Cardiac septum (tissue), 1 donor: ENCODE measurements around the gene IDH3A. TPM values are rescaled to one million over a fixed set of nuclear protein-coding genes. Genes with fewer than 3 reads are reported as not detected.

Source experiments
- DNase-seq: peaks from one replicate; pipeline ENCODE4 v3.0.0-alpha.2; 2020; ENCODE audit warnings: low spot score
- intact Hi-C: fragments of 100-400 bp; cut with DNase I; formaldehyde crosslinking; loops from one replicate; pipeline ENCODE4 v1.14.0; 2022
- long read RNA-seq: library from polyadenylated mRNA; unstranded; transcript quantifications from one replicate; pipeline ENCODE4 v2.0.0, GENCODE V29; 2021
- total RNA-seq: library from RNA; stranded (reverse); fragmentation: NEBNext Ultra II Directional; extraction: Animal tissue kit (Norgen Biotek cat#: 25700); gene quantifications from one replicate; pipeline ENCODE4 v1.2.1, GENCODE V29; 2021
- donor health status: DM: no; HTN: no; CAD: no.

The IDH3A gene
- 370 TPM for total RNA-seq
- long read RNA-seq, full-length matches to known transcripts: 320 of 408 reads
- long read RNA-seq, partial matches to known transcripts: 30 of 408 reads
- long read RNA-seq, other reads (novel, unspliced or antisense): 58 of 408 reads

- DNase-seq: peak; percentile 100
- intact Hi-C loops: loop anchor here (5.0 kb wide), 1 partner anchor 288 kb away; the partner anchor contains the start of gene IREB2
Measured at GRCh38 chr15:78149068-78149804, at the start of gene IDH3A. IDH3A (plus strand) TSS chr15:78149362; CDS start chr15:78149404, 42 bp downstream.

DNA sequence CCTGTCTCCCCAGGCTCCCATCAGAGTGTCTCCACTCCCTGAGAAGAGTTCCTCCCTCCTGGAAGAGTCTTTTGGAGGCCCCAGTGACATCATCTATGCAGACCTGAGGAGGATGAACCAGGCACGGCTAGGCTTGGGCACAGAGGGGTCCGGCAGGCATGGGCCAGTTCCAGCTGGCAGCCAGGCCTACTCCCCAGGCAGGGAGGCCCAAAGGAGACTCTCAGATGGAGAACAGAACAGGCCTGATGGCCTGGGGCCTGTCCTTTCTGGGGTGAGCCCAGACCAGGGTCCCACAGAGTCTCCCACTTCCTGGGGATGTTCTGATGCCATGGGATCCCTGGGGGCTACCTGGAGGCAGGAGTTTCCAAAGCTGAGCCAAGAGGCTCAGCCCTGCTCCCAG lies 48.3 kb upstream of the IDH3A start:
- no peak for DNase-seq
- intact Hi-C loops: no loop called here

DNA sequence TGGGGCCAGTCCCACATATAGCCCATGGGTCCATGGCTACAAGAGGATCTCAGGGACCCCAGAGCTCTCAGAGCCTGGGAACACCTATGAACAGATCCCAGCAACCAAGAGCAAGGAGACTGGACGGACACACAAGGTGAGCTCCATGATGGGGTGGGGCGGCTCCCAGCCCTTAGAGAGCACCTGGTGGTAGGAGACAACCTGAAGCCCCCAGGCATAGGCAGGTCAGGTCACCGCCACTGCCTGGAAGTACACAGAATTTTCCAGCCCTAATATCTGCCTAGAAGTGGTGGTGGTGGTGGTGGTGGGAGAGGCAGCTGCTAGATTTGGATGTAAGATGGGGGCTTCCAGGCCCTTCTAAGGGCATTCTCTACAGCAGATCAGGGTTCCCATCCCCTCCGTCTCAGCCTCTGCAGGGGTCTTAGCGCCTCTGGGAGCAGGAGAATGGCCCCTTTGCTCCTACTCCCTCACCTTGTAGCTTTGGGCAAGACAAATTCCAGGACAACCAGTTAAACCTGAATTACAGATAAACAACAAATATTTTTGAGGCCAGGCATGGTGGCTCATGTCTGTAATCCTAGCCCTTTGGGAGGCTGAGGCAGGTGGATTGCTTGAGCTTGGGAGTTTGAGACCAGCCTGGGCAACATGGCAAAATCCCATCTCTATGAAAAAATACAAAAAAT lies 47.6 kb upstream of the IDH3A start:
- intact Hi-C loops: no loop called here
- no peak for DNase-seq

GRCh38 chr15:78102211-78102610 lies 47.0 kb upstream of the IDH3A start:
- no peak for DNase-seq
- intact Hi-C loops: no loop called here

GRCh38 chr15:78102741-78103140 lies 46.4 kb upstream of the IDH3A start:
- no peak for DNase-seq
- intact Hi-C loops: no loop called here

GRCh38 chr15:78103406-78104118 lies 45.6 kb upstream of the IDH3A start:
- peak; percentile 67 for DNase-seq
- intact Hi-C loops: no loop called here

DNA sequence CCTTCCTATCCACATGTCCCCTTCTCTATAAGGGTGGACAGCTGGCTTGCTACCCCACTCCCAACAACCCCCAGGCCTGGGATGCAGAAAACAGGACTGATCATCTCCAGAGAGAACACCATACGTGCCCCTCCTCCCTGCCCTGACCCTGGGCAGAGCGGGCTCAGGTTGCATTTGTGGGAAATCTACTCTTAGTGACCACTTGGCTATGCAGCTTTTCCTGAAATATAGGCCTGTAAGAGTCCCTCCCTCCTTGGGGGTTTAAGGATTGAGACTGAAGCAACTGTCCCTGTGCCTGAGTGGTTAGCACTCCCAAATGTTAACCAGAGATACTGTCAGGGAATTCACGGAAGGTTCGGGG lies 45.1 kb upstream of the IDH3A start:
- intact Hi-C loops: no loop called here
- peak; percentile 31 for DNase-seq

GRCh38 chr15:78104566-78105475 lies 44.3 kb upstream of the IDH3A start:
- intact Hi-C loops: no loop called here
- no peak for DNase-seq

DNA sequence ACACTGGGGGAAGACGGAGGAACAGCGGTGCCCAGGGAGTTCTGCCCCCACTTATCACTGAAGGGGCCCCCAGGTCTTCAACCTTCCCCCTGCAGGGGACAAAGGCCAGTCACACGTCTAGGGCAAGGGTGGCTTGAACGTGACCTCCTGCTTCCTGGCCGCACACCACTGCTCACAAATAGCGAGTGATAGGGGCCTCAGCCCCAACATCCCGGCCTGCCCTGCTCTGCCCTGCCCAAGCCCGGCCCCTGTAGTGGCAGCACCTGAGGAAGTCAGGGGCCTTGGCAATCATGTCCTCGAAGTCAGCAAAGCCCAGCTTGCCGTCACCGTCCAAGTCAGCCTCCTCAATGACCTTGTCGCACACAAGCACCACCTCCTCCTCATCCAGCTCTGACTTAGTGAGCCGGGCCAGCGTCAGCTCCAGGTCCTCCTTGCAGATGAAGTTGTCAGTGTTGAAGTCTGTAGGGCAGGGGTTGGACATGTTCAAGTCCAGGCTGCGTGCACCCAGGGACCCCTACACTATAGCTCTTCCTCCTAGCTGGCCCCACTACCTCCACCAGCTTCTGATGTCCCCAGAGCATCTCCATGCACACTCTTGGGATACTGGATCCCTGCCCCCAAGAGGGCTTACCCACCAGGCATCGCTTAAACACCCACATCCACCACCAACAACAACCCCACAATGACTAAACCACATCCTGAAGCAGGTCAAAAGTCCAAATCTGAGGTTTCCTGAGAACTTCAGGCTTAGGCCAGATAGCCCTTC lies 43.5 kb upstream of the IDH3A start:
- DNase-seq: no peak
- intact Hi-C loops: loop anchor here (2.0 kb wide), 1 partner anchor 105 kb away; no protein-coding TSS in a partner anchor

- intact Hi-C loops: loop anchor here (2.0 kb wide), 1 partner anchor 107 kb away; no protein-coding TSS in a partner anchor
- DNase-seq: peak; percentile 59
Measured at GRCh38 chr15:78107471-78107870, 41.7 kb upstream of the IDH3A start.

DNA sequence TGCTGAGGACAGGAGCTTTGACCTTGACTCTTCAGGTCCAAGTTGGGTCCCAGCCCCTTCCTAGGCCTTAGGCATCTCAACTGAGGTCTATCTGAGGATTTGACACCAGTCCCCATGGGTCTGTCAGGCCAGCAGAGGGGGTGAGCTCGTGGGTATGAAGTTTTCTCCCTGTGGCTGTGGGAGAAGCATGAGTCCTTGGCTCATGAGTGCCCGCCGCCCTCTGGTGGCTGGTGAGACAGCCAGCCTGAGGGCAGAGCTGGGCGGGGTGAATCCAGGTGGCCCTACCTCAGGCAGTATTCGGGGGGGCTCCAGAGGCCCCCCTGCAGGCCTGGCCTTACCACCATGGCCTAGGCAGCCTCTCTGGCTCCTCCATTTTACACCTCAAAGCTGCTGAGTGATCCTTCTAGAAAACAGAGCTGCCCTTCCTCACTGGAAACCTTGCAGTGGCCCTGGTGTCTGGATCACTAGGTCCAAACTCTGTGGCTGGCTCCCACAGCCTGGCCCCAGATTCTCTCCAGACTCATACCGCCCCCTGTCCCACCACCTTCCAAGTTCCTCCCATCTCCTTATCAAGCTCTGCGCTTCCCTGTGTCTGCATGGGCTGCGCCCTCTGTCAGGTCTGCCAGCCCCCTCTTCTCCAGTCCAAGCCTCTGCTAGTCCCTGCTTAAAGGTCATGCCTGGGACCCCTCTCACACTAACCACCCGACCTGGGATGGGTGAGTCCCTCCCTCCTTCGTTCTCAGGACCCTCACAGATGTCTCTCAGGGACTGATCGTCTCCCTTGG lies 40.7 kb upstream of the IDH3A start:
- intact Hi-C loops: loop anchor here (1.0 to 2.0 kb wide), 2 partner anchors 142 to 150 kb away; no protein-coding TSS in a partner anchor
- peak; percentile 92 for DNase-seq

DNA sequence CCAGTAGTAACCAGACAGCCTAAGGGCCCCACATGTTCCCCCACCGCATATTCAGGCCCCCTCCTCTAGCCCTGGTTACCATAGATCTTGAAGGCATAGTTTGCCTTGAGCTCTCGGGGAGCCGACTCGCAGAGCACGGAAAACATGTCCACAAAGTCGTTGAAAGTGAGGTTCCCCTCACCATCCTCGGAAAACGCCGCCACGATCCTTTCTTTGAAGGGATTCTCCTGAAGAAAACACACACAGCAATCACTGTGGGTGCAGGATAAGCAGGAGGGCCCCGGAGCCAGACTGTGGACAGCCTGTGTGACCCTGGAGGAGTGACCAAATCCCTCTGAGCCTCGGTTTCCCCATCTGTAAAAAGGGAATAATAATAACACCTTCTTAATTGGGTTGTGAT lies 40.0 kb upstream of the IDH3A start:
- no peak for DNase-seq
- intact Hi-C loops: loop anchor here (2.0 kb wide), 1 partner anchor 150 kb away; no protein-coding TSS in a partner anchor

DNA sequence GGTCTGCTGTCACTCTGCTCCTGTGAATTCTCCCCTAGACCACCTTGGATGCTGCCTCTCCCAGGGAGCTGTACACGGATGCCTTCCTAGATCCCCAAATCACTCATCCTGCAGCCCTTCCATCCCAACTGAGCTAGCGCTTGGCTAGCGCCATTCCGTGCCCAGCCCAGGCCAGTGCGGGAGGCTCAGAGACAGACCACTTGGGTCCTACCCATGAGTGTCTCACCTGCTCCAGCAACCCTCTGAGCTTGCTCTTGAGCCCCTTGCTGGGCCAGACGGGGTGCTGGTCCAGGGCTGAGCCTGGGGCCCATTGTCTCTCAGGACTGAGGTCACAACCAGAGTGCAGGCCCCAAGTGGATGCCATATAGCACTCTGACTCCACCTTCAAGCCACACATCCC lies 39.1 kb upstream of the IDH3A start:
- intact Hi-C loops: loop anchor here (10.0 kb wide), 1 partner anchor 315 kb away; no protein-coding TSS in a partner anchor
- DNase-seq: no peak

DNA sequence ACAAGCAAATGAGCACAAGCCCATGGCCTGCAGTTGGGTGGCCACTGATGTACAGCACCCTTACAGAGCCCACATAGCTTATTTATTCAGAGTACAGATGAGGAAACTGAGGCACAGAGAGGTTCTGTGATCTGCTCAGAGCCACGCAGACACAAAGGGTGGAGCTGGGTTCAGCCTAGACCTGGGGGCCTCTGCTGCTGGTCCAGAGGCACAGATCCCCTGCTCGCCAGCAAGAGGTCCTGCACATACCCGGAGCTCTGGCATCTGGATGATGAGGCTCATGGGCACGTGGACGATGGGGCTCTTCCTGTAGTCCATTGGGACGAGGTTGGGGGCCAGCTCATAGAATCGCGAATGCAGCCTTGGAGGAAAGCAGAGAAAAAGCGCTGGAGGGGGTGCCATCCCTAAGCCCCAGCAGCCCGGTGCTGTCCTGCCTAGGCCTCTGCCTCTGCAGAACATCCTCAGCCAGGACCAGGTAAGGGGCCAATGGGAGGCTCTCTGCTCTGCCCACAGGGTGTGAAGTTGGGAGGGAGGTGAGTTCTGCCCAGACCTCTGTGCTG lies 38.2 kb upstream of the IDH3A start:
- no peak for DNase-seq
- intact Hi-C loops: loop anchor here (10.0 kb wide), 1 partner anchor 314 kb away; no protein-coding TSS in a partner anchor

GRCh38 chr15:78111788-78112187 lies 37.4 kb upstream of the IDH3A start:
- no peak for DNase-seq

DNA sequence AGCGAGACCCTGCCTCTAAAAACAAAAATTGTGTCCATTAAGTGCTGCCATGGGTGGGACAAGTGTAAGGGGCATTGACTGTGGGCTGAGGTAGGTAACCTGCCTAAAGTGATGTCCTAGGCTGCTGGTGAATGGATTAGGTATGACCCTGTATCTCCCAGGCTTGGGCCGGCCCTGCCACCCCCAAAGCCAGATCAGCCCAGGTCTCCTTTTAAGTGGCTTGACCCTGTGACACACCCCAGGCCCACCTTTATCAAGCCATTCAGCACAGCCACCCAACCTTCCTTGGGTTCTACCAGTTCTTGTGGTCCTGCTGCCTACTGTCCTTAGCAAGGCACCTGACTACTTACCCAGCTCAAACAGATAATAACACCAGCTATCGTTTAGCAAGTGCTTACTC lies 36.6 kb upstream of the IDH3A start:
- DNase-seq: no peak
- intact Hi-C loops: loop anchor here (2.0 to 10.0 kb wide), 3 partner anchors 82 to 312 kb away; no protein-coding TSS in a partner anchor

More at GRCh38 chr15:78111788-78112187, 37.4 kb upstream of the IDH3A start:
- intact Hi-C loops: loop anchor here (2.0 to 10.0 kb wide), 3 partner anchors 83 to 313 kb away; no protein-coding TSS in a partner anchor

- intact Hi-C loops: no loop called here
Measured at GRCh38 chr15:78120523-78120922, 28.6 kb upstream of the IDH3A start.

More at GRCh38 chr15:78120523-78120922, 28.6 kb upstream of the IDH3A start:
- DNase-seq: no peak
